LHCN-M2 (cell line): ENCODE data around the gene PRR3. TPM values are rescaled to one million over a fixed set of nuclear protein-coding genes. Genes with fewer than 3 reads are reported as not detected.
"Not testable (repeated sequence)": the region's sequence is repeated elsewhere in the genome, so short reads cannot be mapped to it uniquely, and the experiment has no call there.

Experiments used
- DNase-seq: peaks from one replicate; pipeline ENCODE4 v3.0.0-alpha.2; 2012; ENCODE audit warnings: low read depth
- polyA plus RNA-seq: library from polyadenylated mRNA; unstranded; fragments of >200 nt; gene quantifications from one replicate; pipeline ENCODE4 v1.2.1, GENCODE V29; 2012; ENCODE audit warnings: missing spikeins
- total RNA-seq: library from RNA; depleted of rRNA; stranded (reverse); fragments of >200 nt; gene quantifications from 2 replicates; pipeline ENCODE4 v1.2.3, GENCODE V29; 2014; rRNA removed

PRR3 gene
- 9.6 and 13.7 TPM in 2 replicates for total RNA-seq
- polyA plus RNA-seq: 9.1 TPM

DNA sequence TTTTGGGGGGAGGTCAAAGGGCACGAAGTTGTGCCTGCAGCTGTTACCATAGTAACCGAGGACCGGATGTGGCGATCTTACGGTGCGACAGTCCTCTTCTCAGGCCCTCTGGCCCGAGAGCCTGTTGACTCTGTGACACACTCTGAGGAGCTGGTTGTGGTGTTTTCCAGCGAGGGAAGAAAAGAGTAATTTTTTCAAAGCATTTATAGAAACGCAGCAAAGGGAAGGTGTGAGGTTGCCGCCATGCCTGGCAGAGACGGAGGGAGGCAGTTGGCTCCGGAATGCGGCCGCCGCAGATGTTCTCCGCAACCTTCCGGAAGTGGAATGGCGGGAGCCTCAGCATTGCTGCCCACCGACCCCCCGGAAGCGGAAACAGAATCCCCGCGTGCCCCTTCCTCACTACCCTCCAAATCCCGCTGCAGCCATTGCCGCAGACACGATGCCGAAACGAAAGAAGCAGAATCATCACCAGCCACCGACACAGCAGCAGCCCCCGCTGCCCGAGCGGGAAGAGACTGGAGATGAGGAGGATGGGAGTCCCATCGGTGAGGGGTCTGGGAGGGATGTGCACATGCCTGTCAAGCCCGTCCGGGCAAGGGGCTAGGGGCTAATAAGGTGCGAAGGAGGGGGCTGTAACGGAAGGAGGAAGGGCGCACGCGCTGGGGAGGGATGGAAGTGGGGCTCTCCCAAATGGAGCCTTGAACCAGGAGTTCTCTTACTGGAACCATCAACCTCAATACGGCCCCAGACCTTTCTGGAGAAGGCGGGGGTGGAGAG is at the start of gene PRR3:
Gene PRR3 (plus strand): TSS at position 390 of the 777 bp plus-strand sequence. CDS start 50 bp downstream, at position 440.
- peak; percentile 92 for DNase-seq

GRCh38 chr6:30507849-30508827 is 49.0 kb upstream of the PRR3 start:
- DNase-seq: no peak

- DNase-seq: peak; percentile 50
These were observed 48.0 kb upstream of the PRR3 start for GRCh38 chr6:30508890-30509736.

DNA sequence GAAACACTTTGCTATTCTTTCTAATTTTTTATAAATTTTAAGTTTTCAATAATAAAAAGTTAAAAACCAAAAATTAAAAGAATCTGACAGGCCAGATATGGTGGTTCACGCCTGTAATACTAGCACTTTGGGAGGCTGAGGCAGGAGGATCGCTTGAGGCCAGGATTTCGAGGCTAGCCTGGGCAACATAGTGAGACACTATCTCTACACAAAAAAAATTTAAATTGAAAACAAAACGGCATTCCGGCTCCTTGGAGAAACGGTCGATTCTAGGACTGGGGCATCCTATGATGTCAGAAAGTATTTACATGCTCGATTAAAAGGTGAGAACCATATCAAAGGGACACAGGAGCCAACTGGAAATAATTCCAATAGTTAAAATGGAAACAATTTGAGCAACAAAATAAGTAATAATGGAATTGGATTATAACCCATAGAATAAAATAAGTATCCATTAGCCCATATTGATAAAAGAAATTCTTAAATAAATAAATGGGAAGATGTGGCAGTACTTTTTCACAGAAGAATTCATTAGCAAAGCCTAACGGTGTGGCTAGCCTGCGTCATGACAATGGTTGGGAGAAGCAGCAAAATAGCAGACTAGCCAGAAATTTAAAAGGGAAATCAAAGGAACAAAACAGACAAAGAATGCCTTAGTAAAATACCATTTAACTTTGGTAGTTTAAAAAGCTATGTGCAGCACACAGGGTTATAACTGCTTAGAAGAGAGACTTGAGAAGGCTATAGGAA is 46.5 kb upstream of the PRR3 start:
- no peak for DNase-seq

- no peak for DNase-seq
These were observed 45.9 kb upstream of the PRR3 start for GRCh38 chr6:30511169-30511546.

GRCh38 chr6:30513451-30513850 is 43.6 kb upstream of the PRR3 start:
- no peak for DNase-seq

DNA sequence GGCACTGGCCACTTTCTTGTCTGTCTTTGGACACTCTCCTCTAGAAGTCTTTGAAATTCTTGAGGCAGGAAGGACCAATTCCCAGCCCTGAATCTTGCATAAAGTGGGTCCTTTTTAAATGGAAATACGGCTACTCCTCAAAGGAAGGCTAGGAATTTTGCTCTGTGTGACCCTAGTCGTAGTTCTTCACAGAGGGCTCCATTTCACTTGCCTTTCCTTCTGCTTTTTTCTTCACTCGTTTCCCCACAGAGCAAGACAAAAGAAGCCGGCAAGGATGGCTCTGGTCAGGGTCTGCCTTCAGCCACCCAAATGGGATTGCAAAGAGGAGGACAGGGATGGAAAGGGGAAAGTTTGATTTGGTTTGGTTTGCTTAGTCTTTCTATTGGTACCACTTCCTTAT is 42.0 kb upstream of the PRR3 start:
- DNase-seq: no peak

DNA sequence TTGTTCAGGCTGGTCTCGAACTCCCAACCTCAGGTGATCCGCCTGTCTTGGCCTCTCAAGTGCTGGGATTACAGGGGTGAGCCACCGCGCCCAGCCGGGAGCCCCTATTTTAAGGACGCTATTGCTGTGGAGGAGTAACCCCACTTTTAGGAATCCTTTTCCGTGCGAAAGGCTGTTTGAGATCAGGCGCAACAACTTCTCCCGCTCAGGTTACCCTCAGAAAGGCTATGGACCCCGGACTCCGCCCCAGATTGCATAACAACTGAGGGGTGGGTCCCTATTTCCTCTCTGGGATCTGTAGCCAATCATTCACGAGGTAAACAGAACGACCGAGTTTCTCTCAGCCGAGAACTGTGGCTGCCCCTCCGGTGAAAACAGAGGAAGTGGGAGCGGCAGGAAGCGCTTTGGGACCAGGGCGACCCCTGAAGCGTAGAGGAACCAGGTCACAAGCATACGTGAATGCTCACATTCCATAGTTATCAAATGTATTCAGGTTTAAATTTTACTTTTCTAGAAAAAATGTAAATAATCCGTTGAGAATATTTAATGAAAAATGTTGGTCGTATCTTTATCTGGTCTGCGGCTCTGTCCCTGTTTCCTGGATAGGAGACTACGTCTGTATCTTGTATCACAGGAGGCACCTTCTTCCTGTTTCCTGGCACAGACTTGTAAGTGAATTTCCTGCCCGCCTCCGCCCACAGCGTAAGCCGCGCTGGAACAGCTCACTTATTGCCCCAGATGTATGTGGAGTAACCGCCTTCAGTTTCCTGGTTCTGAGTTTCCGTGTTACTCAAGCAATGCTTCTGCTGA is 40.9 kb upstream of the PRR3 start:
- peak; percentile 92 for DNase-seq

- not testable (repeated sequence) for DNase-seq
These were observed 40.4 kb upstream of the PRR3 start for GRCh38 chr6:30516754-30517076.

DNA sequence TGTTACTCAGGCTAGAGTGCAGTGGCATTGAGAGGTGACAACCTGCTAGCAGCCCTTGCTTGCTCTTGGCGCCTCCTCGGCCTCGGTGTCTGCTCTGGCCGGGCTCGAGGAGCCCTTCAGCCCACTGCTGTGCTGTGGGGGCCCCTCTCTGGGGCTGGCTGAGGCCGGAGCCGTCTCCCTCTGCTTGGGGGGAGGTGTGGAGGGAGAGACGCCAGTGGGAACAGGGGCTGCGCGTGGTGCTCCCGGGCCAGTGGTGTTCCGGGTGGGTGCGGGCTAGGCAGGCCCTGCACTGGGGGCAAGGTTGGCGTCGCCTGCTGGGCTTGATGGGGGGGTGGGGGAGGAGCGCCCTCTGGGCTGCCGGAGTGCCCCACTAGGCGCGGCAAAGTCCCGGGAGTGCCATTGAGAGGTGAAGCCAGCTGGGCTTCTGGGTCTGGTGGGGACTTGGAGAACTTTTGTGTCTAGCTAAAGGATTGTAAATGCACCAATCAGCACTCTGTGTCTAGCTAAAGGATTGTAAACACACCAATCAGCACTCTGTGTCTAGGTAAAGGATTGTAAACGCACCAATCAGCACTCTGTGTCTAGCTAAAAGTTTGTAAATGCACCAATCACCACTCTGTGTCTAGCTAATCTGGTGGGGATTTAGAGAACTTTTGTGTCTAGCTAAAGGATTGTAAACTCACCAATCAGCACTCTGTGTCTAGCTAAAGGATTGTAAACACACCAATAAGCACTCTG is 39.2 kb upstream of the PRR3 start:
- DNase-seq: not testable (repeated sequence)

GRCh38 chr6:30518505-30519145 is 38.5 kb upstream of the PRR3 start:
- not testable (repeated sequence) for DNase-seq

DNA sequence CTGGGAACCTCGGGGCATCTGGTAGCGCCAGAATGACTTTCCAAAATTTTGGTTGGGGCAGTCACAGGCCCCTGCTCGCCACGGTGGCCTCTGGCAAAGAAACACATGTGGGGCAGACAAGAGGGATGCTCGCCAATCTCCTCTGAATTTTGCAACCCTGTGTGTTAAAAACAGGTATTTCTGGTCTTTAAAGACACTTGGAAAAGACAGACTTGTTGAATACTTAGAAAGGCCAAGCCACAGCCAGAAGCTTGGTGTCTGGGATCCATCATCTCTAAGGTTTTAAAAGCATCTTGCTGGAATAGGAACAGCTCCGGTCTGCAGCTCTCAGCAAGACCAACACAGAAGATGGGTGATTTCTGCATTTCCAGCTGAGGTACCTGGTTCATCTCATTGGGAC is 36.6 kb upstream of the PRR3 start:
- no peak for DNase-seq

DNA sequence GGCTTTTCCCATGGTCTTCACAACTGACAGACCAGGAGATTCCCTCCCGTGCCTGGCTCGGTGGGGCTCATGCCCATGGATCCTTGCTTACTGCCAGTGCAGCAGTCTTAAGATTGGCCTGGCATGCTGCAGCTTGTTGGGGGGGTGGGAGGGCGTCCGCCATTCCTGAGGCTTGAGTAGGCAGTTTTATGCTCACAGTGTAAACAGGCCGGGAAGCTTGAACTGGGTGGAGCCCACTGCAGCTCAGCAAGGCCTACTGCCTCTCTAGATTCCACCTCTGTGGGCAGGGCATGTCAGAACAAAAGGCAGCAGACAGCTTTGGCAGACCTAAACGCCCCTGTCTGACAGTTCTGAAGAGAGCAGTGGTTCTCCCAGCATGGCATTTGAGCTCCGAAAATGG is 36.0 kb upstream of the PRR3 start:
- not testable (repeated sequence) for DNase-seq

- not testable (repeated sequence) for DNase-seq
These were observed 35.1 kb upstream of the PRR3 start for GRCh38 chr6:30521952-30522351.

- not testable (repeated sequence) for DNase-seq
These were observed 30.7 kb upstream of the PRR3 start for GRCh38 chr6:30526444-30526843.

- DNase-seq: not testable (repeated sequence)
These were observed 27.7 kb upstream of the PRR3 start for GRCh38 chr6:30529349-30529875.

- DNase-seq: no peak
These were observed 27.1 kb upstream of the PRR3 start for GRCh38 chr6:30530014-30530413.
